ENCODE data around the gene RPS27A.
"Not testable (repeated sequence)": the region's sequence is repeated elsewhere in the genome, so short reads cannot be mapped to it uniquely, and the experiment has no call there.

RPS27A gene

DNA sequence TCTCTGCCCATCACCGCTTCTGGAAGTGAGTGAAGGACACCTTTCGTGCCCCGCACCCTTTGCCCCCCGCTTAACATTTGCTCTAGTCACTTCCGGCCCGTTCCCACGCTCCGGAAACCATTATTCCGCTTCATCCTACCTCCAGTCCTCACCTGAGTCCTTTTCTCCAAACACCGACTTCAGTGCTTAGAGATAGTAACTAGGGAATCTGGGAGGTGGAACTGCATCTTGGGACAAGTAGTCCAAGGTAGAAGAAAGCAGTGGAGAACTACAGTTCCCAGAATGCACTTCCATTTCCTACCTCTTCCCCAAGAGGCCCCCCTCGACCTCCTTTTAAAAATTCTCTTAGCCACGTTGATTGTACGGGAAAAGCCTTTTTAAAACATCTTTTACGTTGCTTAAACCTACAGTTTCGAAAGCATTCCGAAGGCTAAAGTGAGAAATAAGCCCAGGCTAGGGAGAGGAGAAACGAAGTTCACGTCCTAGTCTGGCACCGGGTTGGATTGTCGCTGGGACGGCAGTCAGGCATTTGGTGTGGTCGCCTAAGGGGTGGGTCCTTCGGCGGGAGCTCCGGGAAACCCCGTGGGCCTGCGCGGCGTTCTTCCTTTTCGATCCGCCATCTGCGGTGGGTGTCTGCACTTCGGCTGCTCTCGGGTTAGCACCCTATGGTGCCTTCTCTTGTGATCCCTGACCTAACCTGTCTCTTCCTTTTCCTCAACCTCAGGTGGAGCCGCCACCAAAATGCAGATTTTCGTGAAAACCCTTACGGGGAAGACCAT lies at the start of gene RPS27A, which contains the start of gene CLHC1:
Gene RPS27A, plus strand, starts transcription at position 605 of the 779 bp plus-strand sequence. Its CDS starts 137 bp downstream, at position 742.
Gene CLHC1, minus strand, starts transcription at position 210 of the 779 bp plus-strand sequence. CDS start 9,882 bp downstream, outside the sequence.
- DNase-seq, result peak; percentile 94

GRCh38 chr2:55186837-55187236 lies 45.7 kb upstream of the RPS27A start:
- not testable (repeated sequence) for DNase-seq

GRCh38 chr2:55191888-55192287 lies 40.6 kb upstream of the RPS27A start:
- DNase-seq, result not testable (repeated sequence)

GRCh38 chr2:55196526-55196925 lies 36.0 kb upstream of the RPS27A start:
- DNase-seq, result no peak

GRCh38 chr2:55200416-55200815 lies 32.1 kb upstream of the RPS27A start:
- DNase-seq, result no peak

DNA sequence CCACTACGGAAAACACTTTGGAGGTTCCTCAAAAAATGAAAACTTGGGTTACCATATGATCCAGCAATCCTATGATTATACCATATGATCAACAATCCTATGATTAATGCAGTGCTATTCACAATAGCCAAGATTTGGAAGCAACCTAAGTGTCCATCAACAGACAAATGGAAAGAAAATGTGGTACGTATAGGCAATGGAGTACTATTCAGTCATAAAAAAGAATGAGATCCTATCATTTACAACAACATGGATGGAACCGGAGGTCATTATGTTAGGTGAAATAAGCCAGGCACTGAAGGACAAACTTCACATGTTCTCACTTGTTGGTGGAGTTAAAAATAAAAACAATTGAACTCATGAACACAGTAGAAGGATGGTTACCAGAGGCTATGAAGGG lies 28.0 kb upstream of the RPS27A start:
- no peak for DNase-seq

DNA sequence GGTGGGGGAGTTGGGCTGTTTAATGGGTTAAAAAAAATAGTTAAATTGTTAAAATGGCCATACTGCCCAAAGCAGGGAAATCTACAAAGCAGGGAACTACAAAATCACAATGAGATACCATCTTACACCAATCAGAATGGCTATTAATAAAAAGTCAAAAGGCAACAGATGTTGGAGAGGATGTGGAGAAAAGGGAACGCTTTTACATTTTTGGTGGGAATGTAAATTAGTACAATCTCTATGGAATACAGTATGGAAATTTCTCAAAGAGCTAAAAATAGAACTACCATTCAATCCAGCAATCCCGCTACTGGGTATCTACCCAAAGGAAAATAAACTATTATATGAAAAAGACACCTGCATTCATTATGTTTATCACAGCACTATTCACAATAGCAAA lies 27.5 kb upstream of the RPS27A start:
- no peak for DNase-seq

GRCh38 chr2:55213822-55214221 lies 18.7 kb upstream of the RPS27A start:
- DNase-seq, result no peak

DNA sequence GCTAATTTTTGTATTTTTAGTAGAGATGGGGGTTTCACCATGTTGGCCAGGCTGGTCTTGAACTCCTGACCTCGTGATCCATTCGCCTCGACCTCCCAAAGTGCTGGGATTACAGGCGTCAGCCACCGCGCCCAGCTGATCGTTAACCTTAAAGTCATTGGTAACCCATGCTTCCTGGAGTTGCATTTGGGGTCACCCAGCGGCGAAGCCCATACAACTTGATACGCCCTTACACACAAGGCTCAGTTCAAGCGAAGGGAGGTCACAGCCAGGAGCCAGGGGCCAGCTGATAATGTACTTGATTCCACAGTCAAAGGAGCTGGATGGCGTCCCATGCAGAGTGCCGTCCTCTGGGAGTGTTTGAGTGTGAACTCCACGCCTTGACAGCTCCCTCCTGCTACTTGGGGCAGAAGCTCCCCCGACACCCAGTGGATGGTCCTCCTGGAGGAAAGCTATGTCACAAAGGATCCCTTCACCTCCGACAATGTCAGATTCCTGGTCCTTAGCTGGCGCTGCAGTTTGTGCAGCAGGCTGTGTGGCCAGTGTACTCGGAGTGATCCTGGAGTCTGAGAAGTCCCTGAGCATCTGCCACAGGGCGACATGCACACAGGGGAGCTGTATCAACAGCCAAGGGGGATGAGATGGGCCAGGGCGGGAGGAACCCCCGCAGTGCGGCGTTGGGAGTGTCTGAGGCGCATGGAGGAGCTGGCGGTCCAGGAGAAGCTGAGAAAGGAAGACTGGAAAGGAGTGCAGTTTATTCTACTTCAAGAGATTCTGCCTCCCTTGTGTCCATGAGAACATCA lies 8.3 kb upstream of the RPS27A start:
- DNase-seq, result no peak

GRCh38 chr2:55224761-55225261 lies 7.7 kb upstream of the RPS27A start:
- no peak for DNase-seq

- DNase-seq, result no peak
Observed at GRCh38 chr2:55225481-55226020, 6.9 kb upstream of the RPS27A start.

- not testable (repeated sequence) for DNase-seq
Observed at GRCh38 chr2:55227437-55228225, 4.9 kb upstream of the RPS27A start.

DNA sequence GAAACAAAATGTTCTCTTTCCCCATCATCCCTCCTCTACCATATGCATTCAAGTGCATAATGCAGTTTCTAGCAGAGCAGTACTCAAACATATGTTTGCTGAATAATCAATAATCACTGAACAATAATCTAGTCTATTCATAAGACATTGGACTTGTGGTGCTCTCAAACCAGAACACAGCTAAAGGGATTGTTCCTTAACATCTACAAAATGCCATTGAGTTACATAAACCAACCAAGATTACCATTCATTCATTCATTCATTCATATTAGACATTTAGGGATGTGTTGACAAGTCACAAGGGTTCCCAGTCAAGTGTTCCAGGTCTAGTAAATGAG lies 4.3 kb upstream of the RPS27A start:
- DNase-seq, result no peak

GRCh38 chr2:55229221-55229620 lies 3.3 kb upstream of the RPS27A start:
- DNase-seq, result no peak

- no peak for DNase-seq
Observed at GRCh38 chr2:55230551-55230950, 1.9 kb upstream of the RPS27A start.

GRCh38 chr2:55231546-55232083 lies 873 bp upstream of the RPS27A start:
- no peak for DNase-seq

DNA sequence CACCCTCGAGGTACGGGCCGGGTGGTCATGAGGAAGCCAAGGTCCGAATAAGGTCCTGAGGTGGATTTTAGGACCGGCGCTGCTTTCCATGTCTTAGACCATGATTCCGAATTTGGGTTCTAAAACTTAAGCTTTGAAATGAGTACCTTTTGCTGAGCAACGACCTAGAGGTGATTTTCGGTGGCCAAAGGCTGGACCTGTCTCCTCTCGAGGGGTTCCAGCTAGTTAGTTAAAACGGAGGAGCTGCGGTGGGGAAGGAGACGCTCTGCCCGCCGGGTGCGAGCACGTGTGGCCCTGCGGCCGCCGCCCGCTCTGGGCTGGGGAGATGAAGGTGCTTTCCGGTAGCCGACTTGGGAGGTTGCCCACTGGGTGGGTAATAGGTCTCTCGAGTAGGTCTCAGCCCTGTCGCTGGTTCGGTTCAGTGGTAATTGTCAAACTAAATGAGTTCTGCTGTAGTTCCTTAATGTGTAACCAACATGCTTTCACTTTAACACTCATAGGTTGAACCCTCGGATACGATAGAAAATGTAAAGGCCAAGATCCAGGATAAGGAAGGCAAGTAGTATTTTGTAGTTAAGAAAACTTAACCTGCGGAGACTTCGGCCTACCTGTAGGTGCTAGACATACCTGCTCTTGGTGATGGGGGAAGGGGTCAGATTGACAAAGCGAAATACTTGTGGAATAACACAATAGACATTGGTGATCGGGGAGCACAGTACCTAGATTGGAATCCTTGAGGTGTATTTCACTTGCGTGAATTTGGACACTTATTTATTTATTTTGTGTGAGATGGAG lies 572 bp downstream of the RPS27A start:
- DNase-seq, result no peak

GRCh38 chr2:55233658-55233940 lies 1.1 kb downstream of the RPS27A start:
- DNase-seq, result no peak

DNA sequence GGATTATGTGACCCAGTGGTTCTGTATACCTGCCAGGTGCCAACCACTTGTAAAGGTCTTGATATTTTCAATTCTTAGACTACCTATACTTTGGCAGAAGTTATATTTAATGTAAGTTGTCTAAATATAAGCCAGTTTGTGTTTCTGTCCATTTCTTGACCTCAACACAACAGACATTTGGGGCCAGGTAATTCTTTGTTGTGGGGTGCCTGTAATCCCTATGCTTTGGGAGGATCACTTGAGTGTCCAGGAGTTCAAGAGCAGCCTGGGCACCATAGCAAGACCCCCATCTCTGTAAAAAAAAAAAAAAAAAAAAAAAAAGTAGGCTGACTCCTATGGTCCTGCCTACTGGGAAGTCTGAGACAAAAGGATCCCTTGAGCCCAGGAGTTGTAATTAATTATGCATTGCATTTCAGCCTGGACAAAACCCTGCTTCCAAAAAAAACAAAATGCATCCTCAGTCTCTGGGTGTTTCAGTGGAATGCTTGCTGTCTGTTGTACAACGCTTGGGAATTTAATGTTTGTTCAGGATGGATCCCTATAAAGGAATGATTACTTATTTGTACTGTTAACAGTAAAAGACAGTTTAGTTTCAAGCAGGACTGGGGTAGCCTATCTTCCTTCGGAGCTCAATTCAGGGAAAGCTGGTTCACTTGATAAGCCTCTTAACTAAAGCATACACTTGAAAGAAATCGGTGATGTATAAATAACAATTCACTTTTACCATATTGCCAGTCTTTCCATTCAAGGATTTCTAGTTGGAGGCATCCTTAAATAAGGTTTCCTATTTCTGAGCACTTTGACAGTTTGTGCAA lies 3.4 kb downstream of the RPS27A start:
- DNase-seq, result no peak

DNA sequence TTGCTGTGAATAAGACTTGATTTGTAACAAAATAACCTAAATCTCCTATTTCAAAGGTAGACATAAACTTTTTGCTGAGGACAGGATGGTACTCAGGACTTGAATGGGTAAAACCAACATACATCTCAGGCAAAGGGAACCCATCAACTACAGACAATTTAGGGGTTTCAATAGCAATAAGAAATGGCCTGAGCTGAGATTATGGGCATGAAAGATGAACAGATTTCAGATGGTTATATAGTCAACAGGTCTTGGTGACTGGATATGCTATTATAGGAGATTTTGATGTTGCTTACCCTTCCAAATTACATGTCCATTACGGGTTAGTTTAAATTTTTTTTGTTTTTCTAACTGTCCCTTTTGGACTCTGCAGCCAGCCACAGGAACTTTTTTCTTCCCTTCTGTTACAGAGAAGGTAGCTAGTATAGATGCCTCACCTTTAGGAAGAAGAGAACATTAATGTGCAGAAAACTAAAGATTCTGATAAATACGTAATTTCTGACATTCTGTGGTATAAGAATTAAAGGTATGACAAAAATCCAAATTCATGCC lies 4.6 kb downstream of the RPS27A start:
- DNase-seq, result no peak
